IMR-90 (cell line): Measurements from ENCODE around the gene MAT2B. TPM values are rescaled to one million over a fixed set of nuclear protein-coding genes. Genes with fewer than 3 reads are reported as not detected.

ENCODE experiments used
- ATAC-seq: fragments of 200-7000 bp; cut with Tn5 transposase; 2 replicates; pipeline ENCODE4 v1.9.1; 2020; ENCODE audit warnings: low read depth, mild to moderate bottlenecking, moderate library complexity
- BruUV-seq: library from RNA; stranded (reverse); fragments of 400-500 nt; replicated peaks from 2 replicates; lab custom pipeline; 2021; lab: Mats Ljungman, UMichigan
- CTCF ChIA-PET: fragments of 300-600 bp; formaldehyde crosslinking; extraction: SDS; loops from one replicate; lab custom pipeline; 2021; ENCODE audit warnings: antibody characterized with exemption; lab: Yijun Ruan, JAX
- POLR2A ChIA-PET: fragments of 300-600 bp; sonication (Branson Sonifier 250); formaldehyde crosslinking; loops from one replicate; lab custom pipeline; 2022; ENCODE audit warnings: antibody characterized with exemption; ENCODE audit not compliant: unreplicated experiment; lab: Charles Lee
- DNase-seq: peaks from one replicate; pipeline ENCODE4 v3.0.0; 2013
- H2AFZ ChIP-seq: replicated peaks from 2 replicates; pipeline ENCODE3; 2013; ENCODE audit warnings: low read length, mild to moderate bottlenecking; ENCODE audit not compliant: poor library complexity
- H2AK5ac ChIP-seq: 2 replicates; pipeline ENCODE4 v1.6.1; 2013; ENCODE audit warnings: low read depth, low read length, inconsistent platforms
- H2AK9ac ChIP-seq: replicated peaks from 2 replicates; pipeline ENCODE3; 2013; ENCODE audit warnings: mild to moderate bottlenecking, low read depth, low read length, moderate library complexity; ENCODE audit not compliant: poor library complexity
- H2BK120ac ChIP-seq: 2 replicates; pipeline ENCODE4 v1.6.1; 2013; ENCODE audit warnings: low read depth, low read length, inconsistent platforms
- H2BK15ac ChIP-seq: 3 replicates; pipeline ENCODE4 v1.6.1; 2013; ENCODE audit warnings: low read depth, low read length, inconsistent platforms
- H2BK20ac ChIP-seq: 2 replicates; pipeline ENCODE4 v1.6.1; 2013; ENCODE audit warnings: low read depth, mild to moderate bottlenecking, inconsistent platforms, low read length, moderate library complexity
- H2BK5ac ChIP-seq: 2 replicates; pipeline ENCODE4 v1.6.1; 2013; ENCODE audit warnings: mild to moderate bottlenecking, low read depth, low read length, inconsistent platforms; ENCODE audit not compliant: poor library complexity, severe bottlenecking
- H3K14ac ChIP-seq: replicated peaks from 2 replicates; pipeline ENCODE4 v1.6.1; 2013; ENCODE audit warnings: low read depth, low read length, inconsistent platforms
- H3K18ac ChIP-seq: 2 replicates; pipeline ENCODE4 v1.6.1; 2013; ENCODE audit warnings: low read depth, low read length, control low read depth
- H3K23ac ChIP-seq: 2 replicates; pipeline ENCODE4 v1.6.1; 2013; ENCODE audit warnings: low read depth, low read length, inconsistent platforms
- H3K27ac ChIP-seq: 2 replicates; pipeline ENCODE4 v1.5.1; 2013; ENCODE audit warnings: mild to moderate bottlenecking, control low read depth, low read length; ENCODE audit not compliant: insufficient read depth
- H3K27me3 ChIP-seq: 2 replicates; pipeline ENCODE4 v1.6.1; 2013; ENCODE audit warnings: low read length; ENCODE audit not compliant: control insufficient read depth, insufficient read depth
- H3K36me3 ChIP-seq: 2 replicates; pipeline ENCODE4 v1.6.1; 2013; ENCODE audit warnings: low read length, mixed read lengths; ENCODE audit not compliant: control insufficient read depth, insufficient read depth
- H3K4ac ChIP-seq: 2 replicates; pipeline ENCODE4 v1.6.1; 2013; ENCODE audit warnings: low read depth, low read length, inconsistent platforms
- H3K4me1 ChIP-seq: 2 replicates; pipeline ENCODE4 v1.6.1; 2013; ENCODE audit warnings: low read length, mixed read lengths; ENCODE audit not compliant: control insufficient read depth, insufficient read depth
- H3K4me2 ChIP-seq: 2 replicates; pipeline ENCODE4 v1.6.1; 2013; ENCODE audit warnings: low read depth, mild to moderate bottlenecking, control low read depth, low read length, moderate library complexity
- H3K4me3 ChIP-seq: 2 replicates; pipeline ENCODE4 v1.5.1; 2013; ENCODE audit warnings: low read depth, mild to moderate bottlenecking, control low read depth, low read length, moderate library complexity; ENCODE audit not compliant: insufficient read depth
- H3K56ac ChIP-seq: 2 replicates; pipeline ENCODE4 v1.6.1; 2013; ENCODE audit warnings: low read length, inconsistent platforms; ENCODE audit not compliant: insufficient read depth; ENCODE audit errors: extremely low read depth
- H3K79me1 ChIP-seq, 2 experiments: 2 replicates each; pipeline ENCODE4 v1.6.1; 2013; ENCODE audit warnings: low read length in 2 of 2, inconsistent platforms in 1 of 2, low read depth in 1 of 2
- H3K9ac ChIP-seq: 2 replicates; pipeline ENCODE4 v1.6.1; 2013; ENCODE audit warnings: low read depth, low read length, control low read depth
- H3K9me1 ChIP-seq: 2 replicates; pipeline ENCODE4 v1.6.1; 2013; ENCODE audit warnings: low read length, inconsistent platforms; ENCODE audit not compliant: insufficient read depth
- H3K9me3 ChIP-seq: 2 replicates; pipeline ENCODE4 v1.6.1; 2013; ENCODE audit warnings: low read length; ENCODE audit not compliant: control insufficient read depth, insufficient read depth
- H4K20me1 ChIP-seq: 2 replicates; pipeline ENCODE4 v1.6.1; 2013; ENCODE audit warnings: low read length, inconsistent platforms; ENCODE audit not compliant: insufficient read depth
- H4K5ac ChIP-seq: 2 replicates; pipeline ENCODE4 v1.6.1; 2013; ENCODE audit warnings: mild to moderate bottlenecking, low read depth, low read length, control low read depth
- H4K8ac ChIP-seq, 2 experiments: 2 replicates each; pipeline ENCODE4 v1.6.1; 2013; ENCODE audit warnings: low read depth in 2 of 2, low read length in 2 of 2, control low read depth in 1 of 2, inconsistent platforms in 1 of 2
- H4K91ac ChIP-seq: 2 replicates; pipeline ENCODE4 v1.6.1; 2013; ENCODE audit warnings: low read depth, low read length, inconsistent platforms; ENCODE audit not compliant: insufficient read depth
- BHLHE40 ChIP-seq: fragments of 150-350 bp; IDR thresholded peaks from 2 replicates; pipeline ENCODE4 v1.6.1; 2016; ENCODE audit warnings: mild to moderate bottlenecking, low read depth, low read length
- CEBPB ChIP-seq: IDR thresholded peaks from 2 replicates; pipeline ENCODE4 v1.6.1; 2012; ENCODE audit warnings: low read depth, low read length, improper control_type of control experiment
- CHD1 ChIP-seq: IDR thresholded peaks from 2 replicates; pipeline ENCODE4 v1.6.1; 2012; ENCODE audit warnings: low read depth, low read length, improper control_type of control experiment
- CTCF ChIP-seq: conservative IDR thresholded peaks from 2 replicates; pipeline ENCODE4 v1.5.1; 2012; ENCODE audit warnings: mild to moderate bottlenecking, low read depth, low read length, improper control_type of control experiment
- ELK1 ChIP-seq: fragments of 150-350 bp; IDR thresholded peaks from 2 replicates; pipeline ENCODE4 v1.6.1; 2016; ENCODE audit warnings: low read depth, mild to moderate bottlenecking, low read length, moderate library complexity, borderline replicate concordance
- FOS ChIP-seq: fragments of 150-350 bp; IDR thresholded peaks from 2 replicates; pipeline ENCODE4 v1.6.1; 2016; ENCODE audit warnings: low read depth, low read length
- MAFK ChIP-seq: IDR thresholded peaks from 2 replicates; pipeline ENCODE4 v1.6.1; 2012; ENCODE audit warnings: low read depth, low read length, improper control_type of control experiment
- MAZ ChIP-seq: IDR thresholded peaks from 2 replicates; pipeline ENCODE4 v1.6.1; 2012; ENCODE audit warnings: low read depth, mild to moderate bottlenecking, low read length, improper control_type of control experiment, moderate library complexity, borderline replicate concordance
- MXI1 ChIP-seq: IDR thresholded peaks from 2 replicates; pipeline ENCODE4 v1.6.1; 2012; ENCODE audit warnings: low read depth, mild to moderate bottlenecking, low read length, moderate library complexity, borderline replicate concordance
- NFE2L2 ChIP-seq: fragments of 150-350 bp; IDR thresholded peaks from 2 replicates; pipeline ENCODE4 v1.6.1; 2016; ENCODE audit warnings: low read depth, mild to moderate bottlenecking, low read length
- POLR2A ChIP-seq: IDR thresholded peaks from 2 replicates; pipeline ENCODE4 v1.6.1; 2012; ENCODE audit warnings: mild to moderate bottlenecking, low read depth, low read length
- RAD21 ChIP-seq: IDR thresholded peaks from 2 replicates; pipeline ENCODE4 v1.6.1; 2012; ENCODE audit warnings: low read length, improper control_type of control experiment
- RCOR1 ChIP-seq: IDR thresholded peaks from 2 replicates; pipeline ENCODE4 v1.6.1; 2012; ENCODE audit warnings: mild to moderate bottlenecking, low read length, improper control_type of control experiment; ENCODE audit not compliant: insufficient replicate concordance
- RFX5 ChIP-seq: IDR thresholded peaks from 2 replicates; pipeline ENCODE4 v1.8.0; 2012; ENCODE audit warnings: low read depth, mild to moderate bottlenecking, low read length, moderate library complexity
- SMC3 ChIP-seq: fragments of 150-350 bp; IDR thresholded peaks from 2 replicates; pipeline ENCODE4 v1.6.1; 2016; ENCODE audit warnings: low read depth, mild to moderate bottlenecking, antibody characterized with exemption, low read length, moderate library complexity
- WGBS, 2 experiments: methylation state at CpG; one replicate each; pipeline versions ENCODE4 v1.1.5 to v1.1.7; 2013; ENCODE audit warnings: missing lambda C conversion rate in 2 of 2; ENCODE audit not compliant: insufficient read length in 1 of 2; ENCODE audit errors: extremely low coverage in 2 of 2; 5-methylcytosine and 5-hydroxymethylcytosine counted together
- dilution Hi-C: fragments of 300-500 bp; cut with HindIII; formaldehyde crosslinking; loops from one replicate; pipeline ENCODE4 v1.14.3; 2018; ENCODE audit warnings: low sequenced_read_pairs; ENCODE audit not compliant: unreplicated experiment
- in situ Hi-C: fragments of 300-500 bp; cut with MboI; formaldehyde crosslinking; loops from 3 replicates; pipeline ENCODE4 v1.14.3; 2019; ENCODE audit warnings: low sequenced_read_pairs, inconsistent platforms, mixed read lengths
- intact Hi-C: fragments of 100-400 bp; cut with micrococcal nuclease; formaldehyde crosslinking; loops from 2 replicates; pipeline ENCODE4 v1.10.0; 2022
- polyA plus RNA-seq, 3 experiments: library from polyadenylated mRNA; depleted of rRNA; stranded (reverse); fragments of >200 nt; gene quantifications; 2 replicates each; pipeline ENCODE4 v1.2.3, GENCODE V29; 2012; ENCODE audit warnings: low replicate concordance in 1 of 3
- total RNA-seq: library from RNA; depleted of rRNA; stranded (reverse); fragments of >200 nt; gene quantifications from 2 replicates; pipeline ENCODE4 v1.2.3, GENCODE V29; 2012
- TF ChIP-seq, protein P1 (sequence below): fragments of 150-350 bp; IDR thresholded peaks from 2 replicates; pipeline ENCODE4 v1.6.1; 2017; ENCODE audit warnings: mild to moderate bottlenecking, antibody characterized with exemption, low read length, low read depth

Gene MAT2B
- total and polyA plus RNA-seq, 2 of the 4 experiments (the other 2 are of a cell fraction): 41.7 to 80.3 TPM

DNA sequence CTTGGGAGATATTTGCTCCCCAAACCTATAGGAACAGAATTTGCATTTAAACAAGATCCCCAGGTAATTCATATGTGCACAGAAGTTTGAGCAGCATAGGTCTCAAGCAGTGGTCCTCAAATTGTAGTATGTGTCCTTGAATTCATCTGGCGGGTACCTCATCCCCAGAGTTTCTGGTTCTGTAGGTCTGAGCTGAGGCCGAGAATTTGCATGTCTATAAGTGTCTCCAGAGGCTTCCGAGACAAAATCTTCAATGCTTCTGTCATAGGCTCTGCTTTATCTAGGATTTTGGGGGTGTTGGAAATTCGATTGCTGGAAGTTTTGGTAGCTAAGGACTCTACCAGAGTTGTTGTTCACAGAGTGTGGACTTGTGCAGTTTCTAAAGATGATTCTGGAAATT is 38.6 kb downstream of the MAT2B start:
- ChIA-PET POLR2A (no interaction called here), CTCF (no interaction called here)
- ATAC-seq (no peak), DNase-seq (no peak)
- Histone ChIP-seq H2AK5ac (no peak overlapping the region), H2BK120ac (no peak overlapping the region), H2BK5ac (no peak overlapping the region), H4K5ac (no peak overlapping the region), H3K27ac (no peak overlapping the region), H2AK9ac (no peak overlapping the region), H2BK15ac (no peak overlapping the region), H4K8ac (no peak overlapping the region), H3K18ac (no peak overlapping the region), H4K91ac (no peak overlapping the region), H3K4ac (no peak overlapping the region), H4K20me1 (no peaks in the 10 kb centered on the region), H3K14ac (no peak overlapping the region), H3K9me3 (no peaks in the 10 kb centered on the region), H2AFZ (no peak overlapping the region), H3K79me1 (no peaks in the 10 kb centered on the region), H3K56ac (no peak overlapping the region), H2BK20ac (no peak overlapping the region), H3K4me1 (no peaks in the 10 kb centered on the region), H3K36me3 (no peaks in the 10 kb centered on the region), H3K9me1 (no peaks in the 10 kb centered on the region), H3K4me2 (no peak overlapping the region), H3K23ac (no peak overlapping the region), H3K27me3 (peaks cover 2% of the 10 kb centered on the region), H3K9ac (no peak overlapping the region), H3K4me3 (no peak overlapping the region)
- no CpG with 5 or more reads among the region's 4 CpGs for WGBS, 2 experiments
- dilution Hi-C loops: no loop called here
- TF ChIP-seq CTCF (no peak), ELK1 (no peak), MXI1 (no peak), CHD1 (no peak), NFE2L2 (no peak), MAFK (no peak), RAD21 (no peak), MAZ (no peak), FOS (no peak), RFX5 (no peak), CEBPB (no peak), SMC3 (no peak), POLR2A (no peak), RCOR1 (no peak), BHLHE40 (no peak)
- TF ChIP-seq, protein P1, sequence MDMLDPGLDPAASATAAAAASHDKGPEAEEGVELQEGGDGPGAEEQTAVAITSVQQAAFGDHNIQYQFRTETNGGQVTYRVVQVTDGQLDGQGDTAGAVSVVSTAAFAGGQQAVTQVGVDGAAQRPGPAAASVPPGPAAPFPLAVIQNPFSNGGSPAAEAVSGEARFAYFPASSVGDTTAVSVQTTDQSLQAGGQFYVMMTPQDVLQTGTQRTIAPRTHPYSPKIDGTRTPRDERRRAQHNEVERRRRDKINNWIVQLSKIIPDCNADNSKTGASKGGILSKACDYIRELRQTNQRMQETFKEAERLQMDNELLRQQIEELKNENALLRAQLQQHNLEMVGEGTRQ: no peak
- in situ Hi-C loops: no loop called here
- intact Hi-C loops: no loop called here
- no TSS peak for BruUV-seq
